Middle frontal gyrus (tissue), 1 donor: ENCODE results near the gene CCND3.
"Not testable (repeated sequence)": the region's sequence is repeated elsewhere in the genome, so short reads cannot be mapped to it uniquely, and the experiment has no call there.

Source experiments
- DNase-seq: peaks from one replicate; pipeline ENCODE4 v3.0.0-alpha.2; 2015; ENCODE audit warnings: low spot score; ENCODE audit errors: extremely low spot score

Gene CCND3

GRCh38 chr6:41954668-41955067 is 13.1 kb upstream of the CCND3 start:
- no peak for DNase-seq

- DNase-seq: no peak
Observed at GRCh38 chr6:41947581-41948220, 6.1 kb upstream of the CCND3 start.

GRCh38 chr6:41943456-41943855 is 1.8 kb upstream of the CCND3 start:
- DNase-seq: no peak

- not testable (repeated sequence) for DNase-seq
Observed at GRCh38 chr6:41942882-41943281, 1.3 kb upstream of the CCND3 start.

GRCh38 chr6:41942067-41942851 is 651 bp upstream of the CCND3 start:
- DNase-seq: no peak

GRCh38 chr6:41940759-41941279 is 789 bp downstream of the CCND3 start:
- peak; percentile 53 for DNase-seq

GRCh38 chr6:41939848-41940758 is 1.5 kb downstream of the CCND3 start:
- no peak for DNase-seq

- no peak for DNase-seq
Observed at GRCh38 chr6:41939176-41939847, 2.3 kb downstream of the CCND3 start.

- DNase-seq: no peak
Observed at GRCh38 chr6:41938590-41939175, 2.9 kb downstream of the CCND3 start.

- DNase-seq: no peak
Observed at GRCh38 chr6:41937861-41938574, 3.6 kb downstream of the CCND3 start.

- no peak for DNase-seq
Observed at GRCh38 chr6:41937472-41937860, 4.1 kb downstream of the CCND3 start.

- DNase-seq: peak; percentile 72
Observed at GRCh38 chr6:41936073-41936837, 5.4 kb downstream of the CCND3 start.

- DNase-seq: no peak
Observed at GRCh38 chr6:41935685-41936072, 5.9 kb downstream of the CCND3 start.

- no peak for DNase-seq
Observed at GRCh38 chr6:41935193-41935574, 6.4 kb downstream of the CCND3 start.

GRCh38 chr6:41934278-41935192 is 7.1 kb downstream of the CCND3 start:
- DNase-seq: no peak

GRCh38 chr6:41932378-41932777 is 9.2 kb downstream of the CCND3 start:
- no peak for DNase-seq

GRCh38 chr6:41931792-41932191 is 9.8 kb downstream of the CCND3 start:
- no peak for DNase-seq

- DNase-seq: no peak
Observed at GRCh38 chr6:41929924-41930323, 11.7 kb downstream of the CCND3 start.
